GM20000 (cell line): ENCODE results near the gene DGKQ.

Source experiments
- DNase-seq: peaks from one replicate; pipeline ENCODE4 v3.0.0; 2012; ENCODE audit warnings: low spot score
- TF ChIP-seq, protein P1 (sequence below): IDR thresholded peaks from 2 replicates; pipeline ENCODE4 v1.5.1; 2012; ENCODE audit warnings: mild to moderate bottlenecking, control low read depth; ENCODE audit errors: extremely low read depth, missing control alignments

The DGKQ gene

DNA sequence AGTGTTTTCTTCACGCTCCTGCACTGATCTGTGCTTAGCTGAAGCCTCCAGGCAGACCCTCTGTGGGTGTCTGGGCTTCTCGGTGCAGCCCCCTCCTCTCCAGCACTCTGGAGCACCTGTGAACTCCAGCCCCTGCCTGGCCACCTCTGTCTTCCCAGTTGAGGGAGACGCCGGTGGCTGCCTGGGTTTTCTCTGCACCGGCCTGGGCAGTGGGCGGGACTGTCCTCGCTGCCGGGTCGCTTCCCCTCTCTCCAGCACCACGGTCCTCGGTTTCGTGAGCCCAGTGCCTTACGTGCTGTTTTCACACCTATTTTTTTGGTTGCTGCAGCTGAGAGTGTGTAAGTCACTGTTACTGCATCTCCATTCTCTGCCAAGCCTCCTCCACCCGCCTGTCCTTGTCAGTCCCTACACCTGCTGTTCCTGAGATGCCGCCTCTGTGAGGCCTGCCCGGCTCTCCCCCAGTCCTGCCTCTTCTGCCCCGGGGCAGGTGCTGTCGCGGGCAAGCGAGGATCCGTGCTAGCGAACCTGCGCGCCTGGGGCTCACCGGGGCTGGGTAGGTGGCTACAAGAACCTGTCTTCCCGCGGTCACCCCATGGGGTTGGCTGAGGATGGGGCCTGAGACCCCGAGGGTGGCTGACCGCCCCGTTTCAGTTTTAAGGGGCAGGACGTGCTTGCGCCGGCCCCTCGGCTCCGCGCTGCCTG lies 35.6 kb upstream of the DGKQ start:
- TF ChIP-seq, protein P1, sequence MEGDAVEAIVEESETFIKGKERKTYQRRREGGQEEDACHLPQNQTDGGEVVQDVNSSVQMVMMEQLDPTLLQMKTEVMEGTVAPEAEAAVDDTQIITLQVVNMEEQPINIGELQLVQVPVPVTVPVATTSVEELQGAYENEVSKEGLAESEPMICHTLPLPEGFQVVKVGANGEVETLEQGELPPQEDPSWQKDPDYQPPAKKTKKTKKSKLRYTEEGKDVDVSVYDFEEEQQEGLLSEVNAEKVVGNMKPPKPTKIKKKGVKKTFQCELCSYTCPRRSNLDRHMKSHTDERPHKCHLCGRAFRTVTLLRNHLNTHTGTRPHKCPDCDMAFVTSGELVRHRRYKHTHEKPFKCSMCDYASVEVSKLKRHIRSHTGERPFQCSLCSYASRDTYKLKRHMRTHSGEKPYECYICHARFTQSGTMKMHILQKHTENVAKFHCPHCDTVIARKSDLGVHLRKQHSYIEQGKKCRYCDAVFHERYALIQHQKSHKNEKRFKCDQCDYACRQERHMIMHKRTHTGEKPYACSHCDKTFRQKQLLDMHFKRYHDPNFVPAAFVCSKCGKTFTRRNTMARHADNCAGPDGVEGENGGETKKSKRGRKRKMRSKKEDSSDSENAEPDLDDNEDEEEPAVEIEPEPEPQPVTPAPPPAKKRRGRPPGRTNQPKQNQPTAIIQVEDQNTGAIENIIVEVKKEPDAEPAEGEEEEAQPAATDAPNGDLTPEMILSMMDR, result no peak
- DNase-seq, result no peak

DNA sequence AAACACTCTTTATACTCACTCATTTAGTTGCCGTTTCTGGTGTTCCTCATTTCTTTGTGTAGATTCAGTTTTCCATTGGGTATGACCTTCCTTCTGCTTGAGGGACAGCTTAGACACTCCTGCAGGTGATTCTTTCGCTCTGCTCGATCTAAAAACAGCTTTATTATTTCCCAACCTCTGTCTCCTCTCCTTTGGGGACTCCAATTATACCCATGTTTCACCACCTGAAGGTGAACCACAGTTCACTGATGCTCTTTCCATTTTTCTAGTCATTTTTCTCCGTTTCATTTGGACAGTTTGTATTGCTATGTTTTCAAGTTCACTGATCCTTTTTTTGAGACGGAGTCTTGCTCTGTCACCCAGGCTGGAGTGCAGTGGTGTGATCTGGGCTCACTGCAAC lies 33.5 kb upstream of the DGKQ start:
- TF ChIP-seq, protein P1, result no peak
- no peak for DNase-seq

DNA sequence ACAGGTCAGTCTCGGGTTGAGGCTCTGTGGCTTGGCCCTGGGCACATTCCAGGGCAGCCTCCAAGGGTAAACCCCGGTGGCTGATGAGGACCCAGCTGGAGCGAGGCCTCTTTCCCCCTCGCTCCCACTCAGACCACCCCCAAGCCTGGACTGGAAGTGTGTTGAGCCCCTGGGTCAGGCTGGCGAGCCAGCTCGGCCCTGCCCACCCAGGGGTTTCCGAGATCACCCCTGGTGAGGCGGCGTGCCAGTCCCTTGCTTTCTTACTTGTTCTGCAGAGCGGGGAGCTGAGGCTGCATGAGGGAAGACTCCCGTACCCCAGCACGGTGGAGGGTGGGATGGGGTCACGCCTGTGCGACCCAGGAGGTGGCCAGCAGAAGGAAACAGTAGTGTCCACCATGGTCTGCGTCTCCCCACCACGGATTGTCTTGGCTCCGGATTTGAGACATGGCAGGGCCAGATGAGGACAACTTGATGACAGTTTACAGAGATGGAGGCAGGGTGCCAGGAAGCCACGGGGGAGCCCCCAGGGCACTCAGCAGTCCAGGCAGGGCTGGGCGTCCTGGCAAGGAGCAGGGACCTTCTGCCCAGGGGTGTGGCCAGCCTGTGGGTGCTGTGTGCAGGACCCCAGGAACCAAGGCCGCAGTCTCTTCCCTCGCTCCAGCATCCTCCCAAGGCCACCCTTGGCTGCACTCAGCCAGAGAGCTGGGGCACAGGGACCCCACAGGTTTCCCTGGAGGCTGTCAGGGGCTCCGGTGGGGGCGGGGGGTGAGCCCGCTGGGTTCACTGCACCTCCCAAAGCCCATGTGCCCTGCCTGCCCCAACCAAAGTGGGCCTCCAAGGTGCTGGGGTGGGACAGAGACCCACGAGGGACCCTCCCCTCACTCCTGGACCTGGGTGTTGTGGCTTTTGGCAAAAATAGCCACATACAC lies 31.5 kb upstream of the DGKQ start:
- TF ChIP-seq, protein P1, result no peak
- DNase-seq, result no peak

DNA sequence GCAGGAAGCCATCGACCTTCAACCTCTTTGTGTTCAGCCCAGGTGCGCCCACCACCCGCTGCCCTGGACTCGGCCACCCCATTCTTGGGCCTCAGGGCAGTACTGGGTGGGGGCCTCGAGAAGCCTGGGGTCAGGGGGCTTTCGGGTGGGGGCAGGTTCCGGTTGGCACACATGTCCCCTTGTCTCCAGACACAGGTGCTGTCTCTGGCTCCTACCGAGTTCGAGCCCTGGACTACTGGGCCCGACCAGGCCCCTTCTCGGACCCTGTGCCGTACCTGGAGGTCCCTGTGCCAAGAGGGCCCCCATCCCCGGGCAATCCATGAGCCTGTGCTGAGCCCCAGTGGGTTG lies 30.7 kb upstream of the DGKQ start:
- no peak for DNase-seq
- TF ChIP-seq, protein P1, result no peak

DNA sequence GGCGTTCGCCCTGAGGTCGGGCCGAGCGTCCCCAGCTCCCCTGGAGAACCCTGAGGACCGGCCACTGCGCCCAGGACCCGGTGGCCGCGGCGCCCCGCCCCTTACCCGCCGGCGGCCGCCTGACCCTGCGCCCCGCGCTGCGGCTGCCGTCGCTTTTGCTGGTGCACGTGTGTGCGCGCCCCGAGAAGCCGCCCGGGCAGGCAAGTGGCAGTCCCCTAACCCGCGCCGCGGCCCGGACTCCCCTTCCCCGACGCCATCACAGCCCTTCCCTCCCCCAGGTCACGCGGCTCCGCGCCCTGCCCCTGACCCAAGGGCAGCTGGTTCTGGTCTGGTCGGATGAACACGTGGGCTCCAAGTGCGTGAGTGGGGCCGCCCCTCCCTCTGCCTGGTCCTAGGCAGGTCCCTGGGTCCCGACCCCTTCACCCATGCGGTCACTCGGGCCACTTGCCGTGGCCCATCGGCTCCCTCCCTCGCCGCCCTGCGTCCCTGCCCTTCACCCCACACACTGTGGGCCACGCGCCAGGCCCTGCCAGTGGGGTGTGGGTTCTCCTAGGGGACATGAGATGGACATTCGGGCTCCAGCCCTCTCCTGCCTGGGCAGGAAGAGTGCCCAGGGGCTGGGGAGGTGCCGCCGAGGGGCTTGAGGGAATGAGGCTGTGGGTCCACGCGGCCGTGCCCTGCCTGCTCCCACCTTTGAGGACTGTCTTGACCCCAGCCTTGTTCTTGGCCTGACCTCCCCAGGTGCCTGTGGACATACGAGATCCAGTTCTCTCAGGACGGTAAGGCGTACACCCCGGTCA lies 30.1 kb upstream of the DGKQ start:
- no peak for DNase-seq
- TF ChIP-seq, protein P1, result no peak

DNA sequence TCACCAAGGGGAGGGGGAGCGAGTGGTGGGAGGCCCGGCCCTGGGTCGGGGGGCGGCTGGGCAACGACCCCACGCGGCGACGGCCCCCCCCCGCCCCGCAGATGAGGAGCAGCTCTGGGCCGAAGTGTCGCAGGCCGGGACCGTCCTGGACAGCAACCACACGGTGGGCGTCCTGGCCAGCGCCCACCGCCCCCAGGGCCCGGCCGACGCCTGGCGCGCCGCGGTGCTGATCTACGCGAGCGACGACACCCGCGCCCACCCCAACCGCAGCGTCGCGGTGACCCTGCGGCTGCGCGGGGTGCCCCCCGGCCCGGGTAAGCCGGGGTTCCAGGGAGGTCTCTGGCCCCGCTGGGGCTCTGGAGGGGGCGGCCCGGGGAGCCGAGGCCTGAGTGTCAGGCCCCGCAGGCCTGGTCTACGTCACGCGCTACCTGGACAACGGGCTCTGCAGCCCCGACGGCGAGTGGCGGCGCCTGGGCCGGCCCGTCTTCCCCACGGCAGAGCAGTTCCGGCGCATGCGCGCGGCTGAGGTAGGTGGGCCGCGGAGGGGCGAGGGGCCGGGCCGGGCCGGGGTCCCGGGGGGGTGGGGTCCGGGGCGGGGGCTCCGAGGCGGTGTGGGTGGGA lies 29.4 kb upstream of the DGKQ start:
- TF ChIP-seq, protein P1, result no peak
- no peak for DNase-seq
